Activated CD8-positive, alpha-beta memory T cell treated with anti-CD3 and anti-CD28 coated beads for 1 hour (primary cell): Measurements from ENCODE around the gene GCGR.
"Not testable (repeated sequence)": the region's sequence is repeated elsewhere in the genome, so short reads cannot be mapped to it uniquely, and the experiment has no call there.

Source experiments
- DNase-seq, 2 donors: peaks; one replicate each; pipeline ENCODE4 v3.0.0-alpha.2; 2020; ENCODE audit warnings: low read depth in 1 of 2; ENCODE audit errors: extremely low read depth in 1 of 2

GCGR gene

DNA sequence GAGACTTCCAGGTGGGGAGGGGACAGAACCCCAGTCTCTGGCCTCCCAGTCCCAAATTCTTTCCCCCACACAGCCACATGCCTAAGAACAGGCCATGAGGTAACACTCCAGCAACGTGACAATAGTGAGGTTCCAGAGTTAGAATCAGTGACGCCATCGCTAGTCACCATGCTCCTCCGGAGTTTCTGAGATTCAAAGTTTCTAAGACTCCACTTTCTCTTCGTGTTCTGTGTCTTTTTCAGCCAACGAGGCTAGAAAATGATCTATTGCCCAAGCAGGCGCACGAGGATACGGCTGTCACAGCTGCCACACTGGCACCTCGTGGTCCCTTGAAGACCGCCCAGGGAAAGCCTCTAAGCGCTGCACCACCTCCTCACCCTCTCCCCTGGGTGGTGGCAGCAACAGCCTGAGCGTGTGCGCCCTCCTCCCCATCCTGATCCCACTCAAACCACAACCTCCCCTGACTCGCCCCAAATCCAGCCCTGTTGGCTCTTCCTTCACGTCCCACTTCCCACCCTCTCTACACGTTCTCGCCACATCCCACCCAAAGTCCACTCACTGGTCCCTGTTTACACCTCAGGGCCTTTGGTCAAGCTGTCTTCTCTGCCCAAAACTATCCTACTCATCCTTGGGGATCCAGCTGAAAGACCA, 28.1 kb downstream of the GCGR start:
- DNase-seq = peak in 1 of 2 donors; percentile 18

DNA sequence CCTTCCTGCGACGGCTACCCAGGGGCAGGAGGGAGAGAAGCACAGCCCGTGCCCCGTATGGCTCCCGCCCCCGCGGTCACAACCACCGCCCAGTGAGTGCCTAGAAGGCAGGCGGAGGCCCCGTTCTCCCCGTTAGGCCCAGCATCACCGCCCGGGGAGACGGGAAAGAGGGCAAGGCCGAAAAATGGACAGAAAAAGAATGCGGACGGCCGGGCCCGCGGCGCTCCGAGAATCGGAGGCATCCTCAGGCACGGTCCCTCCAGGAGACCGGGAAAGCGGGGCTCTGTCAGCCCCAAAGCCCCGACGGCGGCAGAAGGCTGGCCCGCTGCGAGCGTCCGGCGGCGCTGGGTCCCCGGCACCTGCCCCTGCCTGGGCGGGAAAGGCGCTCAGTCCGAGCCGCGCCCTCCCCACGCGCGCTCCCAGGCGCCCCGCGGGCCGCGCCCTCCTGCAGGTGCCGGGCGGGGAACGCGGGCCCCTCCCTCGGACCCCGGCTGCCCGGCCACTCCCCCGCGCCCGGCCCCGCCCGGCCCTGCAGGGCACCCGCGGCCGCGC, 28.7 kb downstream of the GCGR start:
- DNase-seq = no peak

DNA sequence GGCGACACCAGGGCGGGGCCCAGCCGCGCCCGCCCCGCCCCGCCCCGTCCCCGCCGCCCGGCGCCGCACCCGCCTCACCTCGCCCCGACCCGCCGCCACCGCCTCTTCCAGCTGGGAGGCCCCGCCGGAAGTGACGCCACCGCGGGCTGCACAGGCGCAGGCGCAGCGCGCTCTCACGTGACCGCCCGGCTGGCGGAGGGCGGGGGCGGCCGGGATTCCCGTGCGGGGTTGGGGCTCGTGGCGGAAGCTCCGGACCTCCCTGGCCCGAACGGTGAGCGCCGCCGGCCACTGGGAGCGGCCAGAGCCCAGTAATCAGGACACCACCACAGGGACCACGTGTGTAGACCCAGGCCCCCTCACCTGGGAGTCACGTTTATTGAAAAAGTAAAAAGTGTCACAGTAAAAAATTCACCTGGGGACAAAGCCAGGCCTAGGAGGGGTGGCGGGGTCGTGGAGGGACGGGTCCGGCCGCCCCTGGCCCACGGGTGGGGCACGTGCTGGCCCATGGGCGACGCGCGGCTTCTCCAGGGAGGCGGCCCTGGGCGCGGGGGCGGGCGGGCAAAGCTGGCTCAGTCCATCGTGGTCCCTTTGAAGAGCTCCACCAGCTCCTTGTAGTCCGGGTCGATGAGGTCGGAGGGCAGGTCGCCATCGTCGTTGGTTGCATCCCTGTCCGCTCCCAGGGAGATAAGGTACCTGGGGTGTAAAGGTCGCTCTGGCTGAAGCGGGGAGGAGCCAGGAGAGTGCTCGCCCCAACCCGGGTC, 29.4 kb downstream of the GCGR start, which contains the start of gene MCRIP1:
Gene MCRIP1, minus strand, starts transcription at position 132 of the 761 bp plus-strand sequence. CDS start 8,785 bp downstream, outside the sequence.
- peak; percentile 76 to 94 for DNase-seq

DNA sequence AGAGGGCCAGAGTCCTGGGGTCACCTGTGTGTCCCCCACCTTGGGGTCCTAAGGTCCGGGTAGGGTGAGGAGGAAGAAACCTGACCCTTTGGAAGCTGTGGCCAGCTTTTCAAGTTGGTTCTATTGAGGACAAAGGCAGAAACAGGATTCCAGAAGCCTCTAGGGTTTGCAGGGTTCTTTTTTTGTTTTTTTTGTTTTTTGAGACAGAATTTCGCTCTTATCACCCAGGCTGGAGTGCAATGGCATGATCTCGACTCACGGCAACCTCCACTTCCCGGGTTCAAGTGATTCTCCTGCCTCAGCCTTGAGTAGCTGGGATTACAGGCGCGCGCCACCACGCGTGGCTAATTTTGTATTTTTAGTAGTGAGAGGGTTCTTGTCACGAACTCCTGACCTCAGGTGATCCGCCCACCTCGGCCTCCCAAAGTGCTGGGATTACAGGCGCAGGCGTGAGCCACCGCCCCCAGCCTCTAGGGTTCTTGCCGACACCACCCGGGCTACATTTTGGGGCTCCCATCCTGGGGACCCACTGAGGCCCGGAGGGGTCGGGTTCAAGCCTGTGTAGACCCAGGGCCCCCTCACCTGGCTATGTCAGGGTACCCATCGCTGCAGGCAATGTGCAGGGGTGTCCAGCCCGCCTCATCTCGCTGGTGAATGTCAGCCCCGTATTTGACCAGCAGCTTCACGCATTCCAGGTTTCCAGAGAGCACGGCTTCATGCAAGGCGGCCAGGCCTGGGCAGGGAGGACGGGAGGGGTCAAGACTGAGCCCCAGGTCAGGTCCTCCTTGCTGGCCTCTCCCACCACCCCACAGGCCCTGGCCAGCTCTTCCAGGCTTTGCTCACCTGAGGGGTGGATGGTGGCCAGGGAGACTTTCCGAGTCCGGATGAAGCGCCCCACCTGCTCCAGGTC, 30.2 kb downstream of the GCGR start:
- DNase-seq = no peak

DNA sequence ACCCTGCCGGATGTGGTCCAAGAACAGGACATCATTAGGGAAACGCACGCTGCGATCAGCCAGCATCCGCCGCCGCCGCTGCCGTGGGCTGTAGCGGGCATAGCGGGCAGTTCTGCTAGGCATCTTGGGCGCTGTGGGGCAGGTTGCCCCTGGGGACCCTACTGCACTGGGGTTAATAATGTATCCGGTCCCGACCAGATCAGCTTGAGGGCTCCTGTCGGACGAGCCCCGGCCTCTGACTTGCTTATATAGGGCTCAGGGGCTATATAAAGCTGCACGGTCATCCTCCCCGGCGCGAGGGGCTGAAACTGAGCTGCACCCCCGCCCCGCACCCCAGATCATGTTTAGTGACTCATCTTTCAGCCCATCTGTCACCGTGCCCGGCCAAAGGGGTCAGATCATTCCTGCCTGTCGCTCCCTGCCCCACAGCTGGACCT, 30.9 kb downstream of the GCGR start, which contains the start of gene PPP1R27:
Gene PPP1R27, minus strand, starts transcription at position 220 of the 437 bp plus-strand sequence. Its CDS starts 97 bp downstream, at position 123.
- no peak for DNase-seq

DNA sequence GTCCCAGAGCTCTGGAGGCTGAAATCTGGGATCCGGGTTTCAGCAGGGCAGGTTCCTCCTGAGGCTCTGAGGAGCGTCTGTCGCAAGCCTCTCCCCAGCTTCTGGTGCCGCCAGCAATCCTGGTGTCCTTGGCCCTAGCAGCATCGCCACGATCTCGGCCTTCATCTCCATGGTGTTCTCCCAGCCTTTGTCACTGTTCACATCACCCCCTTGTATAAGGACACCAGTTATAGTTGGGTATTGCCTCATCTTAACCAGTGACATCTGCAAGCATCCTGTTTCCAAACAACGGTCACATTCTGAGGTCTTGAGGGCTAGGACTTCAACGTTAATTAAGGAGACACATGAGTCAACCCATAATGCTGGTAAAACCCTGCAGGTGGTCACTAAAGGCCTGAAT, 33.7 kb downstream of the GCGR start:
- DNase-seq = no peak

DNA sequence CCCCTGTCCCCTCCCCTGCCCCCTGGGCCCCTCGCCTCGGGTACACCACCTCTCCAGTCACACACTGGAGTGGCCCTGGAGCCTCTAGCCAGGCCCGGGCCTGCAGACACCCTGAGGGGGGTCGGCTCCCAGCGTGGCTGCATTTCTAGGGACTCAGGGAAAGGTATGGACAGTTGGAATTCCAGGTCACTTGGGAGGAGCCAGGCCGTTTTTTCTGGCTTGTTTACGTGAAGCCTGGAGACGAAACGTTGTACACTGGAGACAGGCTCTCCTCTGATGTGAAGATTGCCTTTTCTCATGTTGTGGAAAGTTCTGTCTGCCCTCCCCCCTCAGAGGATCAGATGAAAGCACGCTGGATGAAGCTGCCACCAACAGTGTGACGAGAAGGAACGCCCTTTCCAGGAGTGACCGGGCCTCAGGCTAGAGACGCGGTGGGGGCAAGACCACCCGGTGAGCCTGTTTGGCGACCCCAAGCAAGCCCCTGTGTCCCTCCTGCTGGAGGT, 34.9 kb downstream of the GCGR start:
- no peak for DNase-seq

DNA sequence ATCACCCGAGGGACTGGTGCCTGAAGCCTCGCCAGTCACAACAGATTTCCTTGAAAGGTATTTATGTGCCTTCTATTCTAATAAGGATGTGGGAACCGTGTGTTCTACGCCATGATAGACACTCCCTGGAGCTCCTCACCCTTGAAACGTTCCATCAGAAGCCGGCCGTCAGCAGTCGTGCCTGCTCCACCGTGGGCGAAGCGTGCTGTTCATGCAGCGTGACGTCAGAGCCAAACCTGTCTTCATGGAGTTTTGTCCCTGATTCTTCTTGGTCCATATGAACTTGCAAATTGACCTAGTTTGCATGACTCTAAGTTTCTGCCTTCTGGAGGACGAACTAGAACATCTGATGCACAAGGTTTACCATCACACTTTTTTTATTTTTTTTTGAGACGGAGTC, 35.4 kb downstream of the GCGR start:
- DNase-seq = no peak

DNA sequence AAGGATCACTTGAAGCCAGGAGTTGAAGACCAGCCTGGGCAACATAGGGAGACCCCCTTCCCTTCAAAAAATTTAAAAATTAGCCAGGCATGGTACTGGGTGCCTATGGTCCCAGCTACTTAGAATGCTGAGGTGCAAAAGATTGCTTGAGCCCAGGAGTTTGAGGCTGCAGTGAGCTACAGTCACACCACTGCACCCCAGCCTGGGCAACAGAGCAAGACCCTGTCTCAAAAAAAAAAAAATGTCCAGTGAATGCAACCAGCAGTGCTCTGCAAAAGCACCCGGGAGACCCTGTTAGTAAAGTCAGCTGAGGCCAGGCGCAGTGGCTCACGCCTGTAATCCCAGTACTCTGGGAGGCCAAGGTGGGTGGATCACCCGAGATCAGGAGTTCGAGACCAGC, 36.1 kb downstream of the GCGR start:
- not testable (repeated sequence) for DNase-seq

DNA sequence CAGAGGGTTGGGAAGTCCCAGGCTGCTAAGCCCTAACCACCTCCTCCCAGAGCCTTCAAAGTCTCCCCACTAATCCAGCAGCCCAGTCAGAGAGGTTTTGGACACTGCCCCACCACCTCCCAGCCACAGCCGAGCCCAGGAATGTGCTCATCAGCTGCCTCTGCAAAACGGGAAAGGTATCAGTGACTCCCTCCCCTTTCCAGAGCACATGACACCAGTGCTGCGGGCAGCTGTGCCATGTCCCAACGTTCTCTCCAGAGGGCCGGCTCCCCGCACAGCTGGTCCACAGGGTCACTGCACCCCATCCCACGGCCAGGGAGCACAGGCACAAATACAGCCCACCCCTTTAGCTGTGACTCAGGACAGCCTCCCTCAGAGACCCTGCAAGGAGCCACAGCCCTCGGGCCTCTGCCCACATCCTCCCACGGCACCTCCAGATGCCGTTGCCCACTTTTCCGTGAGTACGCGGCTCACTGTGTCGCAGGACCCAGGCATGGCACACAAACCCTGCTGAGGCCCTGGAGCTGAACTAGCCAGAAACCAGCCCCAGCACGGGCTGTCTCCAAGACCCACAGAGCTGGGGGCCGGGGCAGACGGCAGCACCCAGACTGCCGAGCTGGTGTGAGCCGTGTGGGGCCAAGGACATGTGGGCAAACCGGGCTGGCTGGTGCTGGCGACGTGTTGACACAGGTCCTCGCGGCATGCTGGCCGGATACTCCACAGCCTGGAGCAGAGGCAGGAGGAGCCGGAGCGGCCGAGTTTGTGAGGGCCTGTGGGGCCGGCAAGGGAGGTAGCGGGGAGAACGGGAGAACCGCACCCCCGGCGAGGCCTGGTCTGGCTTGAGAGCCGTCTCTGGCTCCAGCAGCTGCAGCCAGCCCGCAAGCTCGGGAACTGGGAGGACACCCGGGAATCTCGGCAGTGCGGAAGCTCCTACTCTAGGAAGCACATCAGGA, 37.2 kb downstream of the GCGR start:
- DNase-seq = no peak

DNA sequence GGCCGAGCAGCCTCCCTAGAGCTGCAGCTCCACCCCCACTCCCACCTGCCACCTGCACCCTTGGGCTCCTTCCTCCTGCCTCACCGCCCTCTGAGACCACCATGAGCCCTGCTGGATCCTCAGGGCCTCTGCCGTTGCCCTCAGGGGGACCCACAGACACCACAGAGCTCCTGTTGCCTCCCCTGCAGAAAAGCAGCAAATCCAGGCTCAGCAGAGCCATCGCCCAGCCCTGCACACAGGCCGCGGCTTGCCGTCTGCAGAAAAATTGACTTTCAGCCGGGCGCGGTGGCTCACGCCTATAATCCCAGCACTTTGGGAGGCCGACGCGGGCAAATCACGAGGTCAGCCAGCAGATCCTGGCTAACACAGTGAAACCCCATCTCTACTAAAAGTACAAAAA, 37.9 kb downstream of the GCGR start:
- no peak for DNase-seq

DNA sequence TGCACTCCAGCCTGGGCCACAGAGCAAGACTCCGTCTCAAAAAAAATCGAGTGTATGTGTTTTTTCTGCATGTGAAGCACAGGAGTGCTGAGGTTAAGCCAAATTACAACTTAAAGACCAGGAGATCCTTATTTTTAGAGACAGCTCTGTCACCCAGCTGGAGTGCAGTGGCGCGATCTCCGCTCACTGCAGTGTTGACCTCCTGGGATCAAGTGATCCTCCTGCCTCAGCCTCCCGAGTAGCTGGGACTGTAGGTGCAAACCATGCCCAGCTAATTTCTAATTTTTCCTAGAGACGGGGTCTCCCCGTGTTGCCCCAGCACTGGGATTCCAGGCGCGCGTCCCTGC, 38.4 kb downstream of the GCGR start:
- no peak for DNase-seq

DNA sequence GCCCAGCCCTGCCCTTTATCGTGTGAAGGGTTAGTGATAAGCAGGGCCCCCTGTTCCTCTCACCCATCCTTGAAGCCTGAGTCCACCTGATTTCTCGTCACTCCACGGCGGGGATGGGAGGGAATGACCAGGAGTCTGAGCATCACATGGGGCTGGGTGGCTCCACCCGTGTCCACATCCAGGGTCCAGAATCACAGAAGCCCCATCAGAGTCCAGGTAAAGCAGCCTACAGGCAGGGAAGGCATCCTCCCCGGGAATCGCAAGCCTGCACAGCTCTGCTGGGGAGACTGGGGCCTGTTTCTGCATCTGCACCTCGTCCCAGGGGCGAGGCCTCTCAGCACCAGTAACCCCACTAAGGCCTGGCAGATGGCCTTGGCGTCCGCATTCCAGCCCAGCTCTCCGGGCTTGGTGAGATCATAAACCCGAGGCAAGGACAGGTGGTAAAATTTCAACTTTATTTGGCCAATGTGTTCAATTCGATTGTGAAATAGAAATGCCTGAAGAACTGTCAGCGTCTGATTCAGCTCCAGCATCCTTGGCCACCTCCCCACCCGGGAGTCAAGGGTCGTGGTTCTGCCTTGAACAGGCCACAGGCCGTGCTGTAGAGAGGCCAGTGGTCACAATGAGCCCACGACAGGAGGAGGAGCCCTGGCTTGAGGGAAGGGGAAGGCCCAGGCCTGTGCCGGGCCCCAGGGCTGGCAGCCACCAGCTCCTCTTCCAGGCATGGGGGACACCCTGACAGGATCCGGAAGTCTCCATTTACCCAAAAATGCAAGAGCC, 39.0 kb downstream of the GCGR start:
- DNase-seq = no peak

DNA sequence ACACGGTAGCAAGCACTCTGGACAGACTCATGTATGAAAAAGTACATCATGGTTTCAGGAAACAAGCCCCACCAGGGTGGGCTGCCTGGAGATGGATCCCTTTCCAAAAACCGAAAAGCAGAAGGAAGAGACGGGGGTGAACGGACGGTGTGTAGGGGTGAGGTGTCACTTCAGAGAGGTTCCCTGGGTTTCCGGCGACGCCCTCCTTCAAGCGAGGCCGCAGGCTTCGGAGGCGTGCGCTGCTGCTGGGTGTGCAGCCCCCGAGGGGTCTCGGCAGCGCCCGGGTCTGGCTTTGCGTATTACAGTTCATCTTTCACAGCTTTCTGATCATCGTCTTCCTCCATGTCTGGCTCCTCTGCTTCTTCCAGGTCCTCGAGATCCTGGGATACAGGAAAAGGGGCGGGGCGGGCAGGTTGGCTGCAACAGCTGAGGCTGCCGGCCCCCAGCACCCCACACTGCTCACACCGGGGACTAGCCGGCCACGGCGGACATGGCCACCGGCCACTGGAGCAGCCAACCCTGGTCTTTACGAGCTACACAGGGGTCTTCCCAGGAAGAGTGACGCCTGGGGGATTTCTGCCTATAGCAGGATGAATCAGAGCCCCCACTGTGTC, 39.9 kb downstream of the GCGR start:
- DNase-seq = no peak

DNA sequence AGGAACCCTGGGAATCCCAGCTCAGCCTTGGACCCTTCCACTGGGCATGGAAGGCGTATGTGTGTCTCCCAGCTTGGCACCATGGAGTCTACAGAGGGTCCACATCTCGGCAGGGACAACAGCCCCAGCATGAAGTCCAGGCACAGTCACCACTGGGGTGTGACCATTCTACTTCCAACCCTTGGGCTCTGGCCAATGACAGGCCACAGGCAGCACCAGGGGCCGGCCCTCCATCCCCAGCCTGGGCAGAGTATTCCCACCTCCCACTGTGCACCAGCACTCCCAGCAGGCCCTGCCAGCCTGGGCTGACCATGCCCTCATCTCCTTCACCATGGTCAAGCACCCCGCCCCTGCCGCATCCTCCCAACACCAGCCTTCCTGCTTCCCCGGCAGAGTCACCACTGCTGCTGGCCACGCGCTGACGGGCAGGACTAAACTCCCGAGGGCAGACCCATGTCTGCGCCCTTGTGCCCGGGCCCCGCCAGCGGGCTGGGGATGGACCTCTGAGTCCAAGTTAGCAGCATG, 40.4 kb downstream of the GCGR start:
- DNase-seq = no peak

DNA sequence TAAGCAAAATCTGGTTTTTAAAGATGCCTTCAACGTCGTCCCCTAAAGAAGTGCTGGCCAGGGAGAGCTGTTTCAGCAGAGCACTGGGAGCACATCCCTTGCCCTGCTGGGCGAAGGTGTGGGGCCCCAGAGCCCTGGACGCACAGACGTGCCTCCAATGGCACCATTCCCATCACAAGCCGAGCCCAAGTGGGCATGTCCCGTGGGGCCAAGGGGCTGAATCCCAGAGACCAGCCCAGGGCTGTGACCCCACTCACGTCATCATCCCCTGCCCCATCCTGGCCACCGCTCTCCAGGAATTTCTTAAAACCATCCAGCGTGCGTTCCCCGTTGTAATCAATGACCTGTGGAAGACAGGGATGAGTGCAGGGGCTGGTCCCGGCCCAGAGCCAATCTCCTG, 40.9 kb downstream of the GCGR start:
- no peak for DNase-seq

DNA sequence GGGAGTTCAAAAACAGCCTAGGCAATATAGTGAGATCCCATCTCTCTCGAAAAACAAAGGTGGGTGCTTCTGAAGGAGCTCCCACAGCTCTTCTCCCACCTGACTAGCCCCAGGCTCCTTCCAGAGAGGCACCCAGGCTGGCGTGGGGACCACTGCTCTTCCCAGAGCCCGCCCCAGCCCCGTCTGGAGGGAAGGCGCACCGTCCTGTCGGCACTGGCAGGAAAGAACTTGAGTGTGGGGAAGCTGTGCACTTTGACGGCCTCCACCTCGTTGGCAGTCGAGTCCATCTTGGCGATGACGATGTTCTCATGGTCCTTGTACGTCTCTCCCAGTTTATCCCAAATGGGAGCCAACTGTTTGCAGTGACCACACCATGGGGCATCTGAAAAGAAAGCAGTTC, 41.4 kb downstream of the GCGR start:
- no peak for DNase-seq
